Measurements from ENCODE around the gene SAFB2. TPM values are rescaled to one million over a fixed set of nuclear protein-coding genes. Genes with fewer than 3 reads are reported as not detected.

Gene SAFB2
- total RNA-seq, 1 donor: 39.7 TPM

- H3K4me3 ChIP-seq (ENCODE audit: low read depth, low read length): peak within 1 kb of the TSS; percentile 15
- no peak for TF ChIP-seq CTCF (IDR thresholded peaks at IDR 0.05; ENCODE audit: insufficient read depth, low read depth, low read length)
- no peak for DNase-seq (ENCODE audit: low read depth)
Observed at GRCh38 chr19:5567360-5567969, 55.1 kb downstream of the SAFB2 start, which contains the start of gene TINCR. Gene TINCR (minus strand): TSS chr19:5567953.

- TF ChIP-seq CTCF (IDR thresholded peaks at IDR 0.05; ENCODE audit: insufficient read depth, low read depth, low read length): no peak
- H3K4me3 ChIP-seq (ENCODE audit: low read depth, low read length): no peak overlapping the region
- DNase-seq (ENCODE audit: low read depth): no peak
Observed at GRCh38 chr19:5564930-5565329, 57.6 kb downstream of the SAFB2 start.

- DNase-seq (ENCODE audit: low read depth): peak; percentile 62
- no peak for TF ChIP-seq CTCF (IDR thresholded peaks at IDR 0.05; ENCODE audit: insufficient read depth, low read depth, low read length)
- no peak overlapping the region for H3K4me3 ChIP-seq (ENCODE audit: low read depth, low read length)
Observed at GRCh38 chr19:5563935-5564612, 58.5 kb downstream of the SAFB2 start.

GRCh38 chr19:5563008-5563431 lies 59.6 kb downstream of the SAFB2 start:
- DNase-seq (ENCODE audit: low read depth): no peak
- TF ChIP-seq CTCF (IDR thresholded peaks at IDR 0.05; ENCODE audit: insufficient read depth, low read depth, low read length): no peak
- no peak overlapping the region for H3K4me3 ChIP-seq (ENCODE audit: low read depth, low read length)

GRCh38 chr19:5562280-5562679 lies 60.3 kb downstream of the SAFB2 start:
- H3K4me3 ChIP-seq (ENCODE audit: low read depth, low read length): no peak overlapping the region
- DNase-seq (ENCODE audit: low read depth): no peak
- no peak for TF ChIP-seq CTCF (IDR thresholded peaks at IDR 0.05; ENCODE audit: insufficient read depth, low read depth, low read length)

- no peak for DNase-seq (ENCODE audit: low read depth)
- no peak overlapping the region for H3K4me3 ChIP-seq (ENCODE audit: low read depth, low read length)
- peak; percentile 36 for TF ChIP-seq CTCF (IDR thresholded peaks at IDR 0.05; ENCODE audit: insufficient read depth, low read depth, low read length)
Observed at GRCh38 chr19:5561559-5561958, 61.0 kb downstream of the SAFB2 start.
